Smooth muscle cell (in vitro differentiated cells): Measurements from ENCODE around the gene SH3BGRL. TPM values are rescaled to one million over a fixed set of nuclear protein-coding genes. Genes with fewer than 3 reads are reported as not detected.

ENCODE experiments used
- DNase-seq: peaks from one replicate; lab custom pipeline; 2025; ENCODE audit not compliant: unreplicated experiment; lab: John Stamatoyannopoulos, UW
- H2AFZ ChIP-seq: fragments of 200-600 bp; sonication (generic); 2 replicates; pipeline ENCODE4 v1.6.0; 2016; ENCODE audit warnings: antibody characterized with exemption, low read depth, mild to moderate bottlenecking
- H3F3A ChIP-seq: fragments of 200-600 bp; sonication (generic); 2 replicates; pipeline ENCODE4 v1.6.0; 2017; ENCODE audit warnings: antibody characterized with exemption, low read depth
- H3K27ac ChIP-seq: fragments of 200-600 bp; sonication (generic); 2 replicates; pipeline ENCODE4 v1.5.1; 2016; ENCODE audit warnings: low read depth, mild to moderate bottlenecking
- H3K27me3 ChIP-seq: fragments of 200-600 bp; sonication (generic); 2 replicates; pipeline ENCODE4 v1.6.1; 2016; ENCODE audit warnings: low read depth, mild to moderate bottlenecking
- H3K36me3 ChIP-seq: fragments of 200-600 bp; sonication (generic); 2 replicates; pipeline ENCODE4 v1.5.1; 2016; ENCODE audit warnings: low read depth
- H3K4me1 ChIP-seq: fragments of 200-600 bp; sonication (generic); 2 replicates; pipeline ENCODE4 v1.5.1; 2016; ENCODE audit warnings: low read depth
- H3K4me2 ChIP-seq: fragments of 200-600 bp; sonication (generic); 2 replicates; pipeline ENCODE4 v1.6.0; 2016; ENCODE audit warnings: mild to moderate bottlenecking
- H3K4me3 ChIP-seq: fragments of 200-600 bp; sonication (generic); 2 replicates; pipeline ENCODE4 v1.5.1; 2016; ENCODE audit warnings: mild to moderate bottlenecking
- H3K79me2 ChIP-seq: fragments of 200-600 bp; sonication (generic); 2 replicates; pipeline ENCODE4 v1.6.0; 2016; ENCODE audit warnings: low read depth, mild to moderate bottlenecking
- H3K9ac ChIP-seq: fragments of 200-600 bp; sonication (generic); 2 replicates; pipeline ENCODE4 v1.6.0; 2016; ENCODE audit warnings: low read depth
- H3K9me3 ChIP-seq: fragments of 200-600 bp; sonication (generic); replicated peaks from 2 replicates; pipeline ENCODE4 v1.5.1; 2016; ENCODE audit warnings: low read depth
- H4K20me1 ChIP-seq: fragments of 200-600 bp; sonication (generic); 2 replicates; pipeline ENCODE4 v1.6.0; 2016; ENCODE audit warnings: low read depth
- WGBS: methylation state at CpG from one replicate; pipeline ENCODE4 v1.1.7; 2016; ENCODE audit warnings: low lambda C conversion rate; 5-methylcytosine and 5-hydroxymethylcytosine counted together
- polyA plus RNA-seq: library from polyadenylated mRNA; unstranded; fragments of >200 nt; fragmentation: Nextera tagmentation; extraction: Ambion mirVana; gene quantifications from 2 replicates; pipeline ENCODE4 v1.2.1, GENCODE V29; 2016
- total RNA-seq: library from RNA; depleted of rRNA; stranded (reverse); fragments of >200 nt; gene quantifications from 2 replicates; pipeline ENCODE4 v1.2.3, GENCODE V29; 2014
- TF ChIP-seq, protein P1 (sequence below): fragments of 200-600 bp; sonication (generic); IDR thresholded peaks from 2 replicates; pipeline ENCODE4 v1.5.1; 2017; ENCODE audit warnings: borderline replicate concordance, mild to moderate bottlenecking, antibody characterized with exemption; ENCODE audit not compliant: insufficient read depth, poor library complexity, severe bottlenecking

Gene SH3BGRL
- total and polyA plus RNA-seq, 2 experiments from 2014 or later: 143 to 196 TPM

DNA sequence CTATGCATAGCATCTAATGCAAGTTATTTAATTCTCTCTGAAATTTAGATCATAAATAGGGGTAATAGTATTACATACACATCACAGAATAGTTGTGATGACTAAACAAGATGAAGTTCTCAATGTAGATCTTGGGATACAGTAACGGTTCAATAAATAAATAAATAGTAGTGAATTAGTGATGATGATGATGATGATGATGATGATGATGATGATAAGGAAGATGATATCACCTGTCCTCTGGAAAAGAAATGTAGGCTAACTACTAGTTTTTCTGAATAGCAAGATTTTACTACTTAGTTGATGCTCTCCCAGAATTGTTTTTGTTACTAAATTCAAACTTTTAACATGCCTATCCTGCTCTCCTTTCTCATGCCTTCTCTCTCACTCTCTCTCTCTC lies 30.3 kb downstream of the SH3BGRL start:
- Histone ChIP-seq H3K27ac (no peak overlapping the region), H3K4me3 (no peak overlapping the region), H4K20me1 (peaks cover 14% of the 10 kb centered on the region), H2AFZ (no peak overlapping the region), H3K36me3 (no peaks in the 10 kb centered on the region), H3K27me3 (no peaks in the 10 kb centered on the region), H3K4me1 (no peaks in the 10 kb centered on the region), H3K9me3 (no peaks in the 10 kb centered on the region), H3K9ac (no peak overlapping the region), H3F3A (no peaks in the 10 kb centered on the region), H3K4me2 (no peak overlapping the region), H3K79me2 (peaks cover 8% of the 10 kb centered on the region)
- 86% methylated on average over 1 of the region's 1 CpG for WGBS
- TF ChIP-seq, protein P1, sequence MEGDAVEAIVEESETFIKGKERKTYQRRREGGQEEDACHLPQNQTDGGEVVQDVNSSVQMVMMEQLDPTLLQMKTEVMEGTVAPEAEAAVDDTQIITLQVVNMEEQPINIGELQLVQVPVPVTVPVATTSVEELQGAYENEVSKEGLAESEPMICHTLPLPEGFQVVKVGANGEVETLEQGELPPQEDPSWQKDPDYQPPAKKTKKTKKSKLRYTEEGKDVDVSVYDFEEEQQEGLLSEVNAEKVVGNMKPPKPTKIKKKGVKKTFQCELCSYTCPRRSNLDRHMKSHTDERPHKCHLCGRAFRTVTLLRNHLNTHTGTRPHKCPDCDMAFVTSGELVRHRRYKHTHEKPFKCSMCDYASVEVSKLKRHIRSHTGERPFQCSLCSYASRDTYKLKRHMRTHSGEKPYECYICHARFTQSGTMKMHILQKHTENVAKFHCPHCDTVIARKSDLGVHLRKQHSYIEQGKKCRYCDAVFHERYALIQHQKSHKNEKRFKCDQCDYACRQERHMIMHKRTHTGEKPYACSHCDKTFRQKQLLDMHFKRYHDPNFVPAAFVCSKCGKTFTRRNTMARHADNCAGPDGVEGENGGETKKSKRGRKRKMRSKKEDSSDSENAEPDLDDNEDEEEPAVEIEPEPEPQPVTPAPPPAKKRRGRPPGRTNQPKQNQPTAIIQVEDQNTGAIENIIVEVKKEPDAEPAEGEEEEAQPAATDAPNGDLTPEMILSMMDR: no peak
- no peak for DNase-seq

DNA sequence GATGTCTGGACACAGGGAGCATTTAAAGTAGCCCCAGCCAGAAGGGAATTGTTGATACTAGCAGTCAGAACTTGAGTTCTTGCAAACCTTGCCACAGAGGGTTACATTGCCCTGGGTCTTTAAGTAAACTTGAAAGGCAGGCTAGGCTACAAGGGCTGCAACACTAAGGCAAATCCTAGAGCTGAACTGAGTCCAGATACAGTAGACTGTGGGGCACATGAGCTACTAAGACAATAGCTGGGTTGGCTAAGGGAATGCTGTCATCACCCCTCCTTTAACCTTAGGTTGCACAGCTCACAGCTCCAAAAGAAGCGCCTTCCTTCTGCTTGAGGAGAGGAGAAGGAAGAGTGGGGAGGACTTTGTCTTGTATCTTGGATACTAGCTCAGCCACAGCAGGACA lies 35.6 kb downstream of the SH3BGRL start:
- Histone ChIP-seq H3K4me3 (no peak overlapping the region), H3K4me2 (no peak overlapping the region), H3K9me3 (peaks cover 5% of the 10 kb centered on the region), H3K27ac (no peak overlapping the region), H3K4me1 (no peaks in the 10 kb centered on the region), H2AFZ (no peak overlapping the region), H3K9ac (no peak overlapping the region), H3K27me3 (no peaks in the 10 kb centered on the region), H3F3A (no peaks in the 10 kb centered on the region), H3K79me2 (no peaks in the 10 kb centered on the region), H4K20me1 (no peaks in the 10 kb centered on the region), H3K36me3 (no peaks in the 10 kb centered on the region)
- 76% methylated on average over 1 of the region's 1 CpG for WGBS
- TF ChIP-seq, protein P1: no peak
- no peak for DNase-seq

DNA sequence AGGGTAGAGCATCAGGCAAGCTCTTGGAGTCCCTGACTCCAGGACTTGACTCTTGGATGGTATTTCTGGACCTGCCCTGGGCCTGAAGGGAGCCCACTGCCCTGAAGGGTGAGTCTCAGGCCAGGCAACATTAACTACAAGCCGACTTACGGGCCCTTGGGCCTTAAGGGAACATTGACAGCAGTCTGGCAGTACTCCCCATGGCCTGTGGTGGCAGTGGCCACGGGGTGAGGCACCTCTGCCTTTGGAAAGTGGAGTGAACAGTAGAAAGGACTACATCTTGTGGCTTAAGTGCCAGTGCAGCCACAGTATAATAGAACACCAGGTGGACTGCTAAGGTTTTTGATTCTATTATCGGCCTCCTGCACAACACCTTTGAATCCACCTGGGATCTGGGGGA lies 36.3 kb downstream of the SH3BGRL start:
- no peaks in the 10 kb centered on the region for H3K79me2 ChIP-seq
- no peak overlapping the region for H3K4me2 ChIP-seq
- H3K27me3 ChIP-seq: no peaks in the 10 kb centered on the region
- H3K4me3 ChIP-seq: no peak overlapping the region
- H3K9ac ChIP-seq: no peak overlapping the region
- no peaks in the 10 kb centered on the region for H4K20me1 ChIP-seq
- H3K27ac ChIP-seq: no peak overlapping the region
- peaks cover 5% of the 10 kb centered on the region for H3K9me3 ChIP-seq
- TF ChIP-seq, protein P1: no peak
- no peaks in the 10 kb centered on the region for H3F3A ChIP-seq
- 84% methylated on average over 4 of the region's 4 CpGs for WGBS
- no peak for DNase-seq
- no peak overlapping the region for H2AFZ ChIP-seq
- H3K36me3 ChIP-seq: no peaks in the 10 kb centered on the region
- H3K4me1 ChIP-seq: no peaks in the 10 kb centered on the region

DNA sequence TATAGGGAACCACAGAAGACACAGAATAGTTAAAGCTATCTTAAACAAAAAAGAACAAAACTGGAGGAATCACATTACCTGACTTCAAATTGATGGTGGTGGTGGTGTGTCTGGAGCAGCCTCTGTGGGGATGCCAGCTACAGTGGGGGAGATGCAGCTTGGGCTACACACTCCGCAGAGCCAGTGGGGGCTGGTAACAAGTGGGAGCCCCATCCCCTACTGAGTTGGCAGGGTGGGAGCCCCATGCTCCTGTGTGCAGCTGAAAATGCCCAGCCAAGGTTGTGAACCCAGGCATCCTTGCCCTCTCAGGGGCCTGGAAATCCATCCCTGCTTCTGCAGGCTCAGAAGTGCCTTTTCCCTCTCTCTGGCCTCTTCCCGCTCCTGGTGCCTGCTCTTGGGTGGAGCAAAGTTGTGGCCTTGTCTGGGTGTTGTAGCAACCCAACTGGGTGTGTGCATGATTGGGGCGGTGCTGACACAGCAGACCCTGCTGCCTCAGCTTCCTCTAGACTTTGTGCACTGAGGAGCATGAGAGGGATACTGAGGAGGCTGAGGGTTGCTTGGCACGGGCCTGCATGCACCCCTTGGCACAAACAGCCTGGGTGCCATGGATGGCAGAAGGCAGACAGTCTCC lies 38.9 kb downstream of the SH3BGRL start:
- Histone ChIP-seq H3K36me3 (no peaks in the 10 kb centered on the region), H3K9ac (no peak overlapping the region), H3F3A (no peaks in the 10 kb centered on the region), H3K27me3 (no peaks in the 10 kb centered on the region), H3K4me1 (no peaks in the 10 kb centered on the region), H4K20me1 (no peaks in the 10 kb centered on the region), H2AFZ (no peak overlapping the region), H3K79me2 (no peaks in the 10 kb centered on the region), H3K27ac (no peak overlapping the region), H3K9me3 (peaks cover 5% of the 10 kb centered on the region), H3K4me3 (no peak overlapping the region), H3K4me2 (no peak overlapping the region)
- no peak for DNase-seq
- WGBS: 78% methylated on average over 4 of the region's 4 CpGs
- TF ChIP-seq, protein P1: no peak
